HG03469 (cell line): ENCODE measurements around the gene NOS3.
A peak's percentile ranks its signal among the peaks of the same experiment; 100 is the strongest.

ENCODE experiments used
- ATAC-seq: cut with Tn5 transposase; IDR thresholded peaks from one replicate; pipeline ENCODE4 v1.9.1; 2021; ENCODE audit warnings: mild to moderate bottlenecking, moderate library complexity, moderate number of reproducible peaks; ENCODE audit not compliant: unreplicated experiment

NOS3 gene

GRCh38 chr7:151053751-151054150 is 62.9 kb downstream of the NOS3 start:
- no peak for ATAC-seq

GRCh38 chr7:151056283-151056665 is 65.5 kb downstream of the NOS3 start:
- no peak for ATAC-seq

- no peak for ATAC-seq
Observed at GRCh38 chr7:151056666-151057505, 66.1 kb downstream of the NOS3 start.

DNA sequence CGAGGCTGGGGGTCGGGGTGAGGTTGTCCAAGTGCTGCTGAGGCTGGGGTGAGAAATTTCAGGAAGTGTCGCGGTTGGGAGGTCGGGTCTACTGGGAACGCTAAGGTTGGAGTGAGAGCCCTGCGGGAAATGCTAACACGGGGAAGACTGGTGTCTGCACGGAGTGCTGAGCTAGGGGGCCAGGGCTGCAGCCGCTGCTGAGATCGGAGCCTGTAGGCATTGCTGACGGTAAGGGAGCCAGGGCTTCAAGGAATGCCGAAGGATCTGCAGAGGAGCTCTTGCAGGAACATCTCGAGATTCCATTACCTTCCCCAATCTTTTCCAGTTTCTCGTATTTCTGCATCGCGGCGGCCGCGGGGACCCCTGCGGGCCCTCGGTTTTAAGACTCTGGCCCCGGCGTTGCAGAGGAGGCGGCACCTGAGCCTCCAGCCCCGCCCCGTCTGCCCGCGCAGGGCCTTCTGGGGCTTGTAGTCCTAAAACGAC is 66.7 kb downstream of the NOS3 start, which contains the start of gene CDK5:
CDK5 (minus strand) TSS at position 392 of the 483 bp plus-strand sequence; CDS start at position 343, 49 bp downstream.
- ATAC-seq = peak; percentile 3

DNA sequence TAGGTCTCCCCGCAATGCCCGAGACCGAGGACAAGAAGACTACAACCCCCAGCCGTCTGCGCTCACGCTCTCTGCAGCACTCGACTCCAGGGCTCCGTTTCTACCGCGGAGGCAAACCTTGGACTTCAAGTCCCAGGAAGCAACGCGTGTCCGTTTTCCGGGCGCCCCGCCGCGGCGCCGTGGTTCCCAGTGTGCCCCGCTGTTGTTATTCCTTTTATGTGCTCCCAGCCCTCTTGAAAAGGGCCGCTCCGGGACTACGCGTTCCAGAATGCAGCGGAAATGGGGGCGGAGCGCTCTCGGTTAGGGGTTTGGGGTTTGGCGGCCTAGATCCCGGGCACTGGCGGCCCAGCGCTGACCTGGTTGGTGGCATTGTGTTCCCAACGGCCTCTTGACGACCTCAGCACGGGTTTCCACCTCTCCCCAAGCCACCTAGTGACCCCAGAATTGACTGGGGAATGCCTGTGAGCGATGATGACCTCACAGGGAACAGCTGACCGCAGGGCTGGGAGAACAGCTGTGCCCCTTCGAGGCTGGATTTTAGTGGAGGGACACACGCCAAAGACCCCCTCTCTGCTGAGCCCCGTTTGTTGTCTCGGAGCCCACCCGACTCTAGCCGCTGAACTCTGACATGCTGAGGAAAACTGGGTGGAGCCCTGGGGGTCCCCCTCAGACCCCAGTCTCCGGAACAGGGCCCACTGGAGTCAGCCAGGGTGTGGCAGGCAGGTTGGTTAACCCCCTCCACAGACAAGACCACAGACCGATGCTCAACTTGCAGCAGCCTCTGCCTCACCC is 67.4 kb downstream of the NOS3 start:
- peak; percentile 76 for ATAC-seq

DNA sequence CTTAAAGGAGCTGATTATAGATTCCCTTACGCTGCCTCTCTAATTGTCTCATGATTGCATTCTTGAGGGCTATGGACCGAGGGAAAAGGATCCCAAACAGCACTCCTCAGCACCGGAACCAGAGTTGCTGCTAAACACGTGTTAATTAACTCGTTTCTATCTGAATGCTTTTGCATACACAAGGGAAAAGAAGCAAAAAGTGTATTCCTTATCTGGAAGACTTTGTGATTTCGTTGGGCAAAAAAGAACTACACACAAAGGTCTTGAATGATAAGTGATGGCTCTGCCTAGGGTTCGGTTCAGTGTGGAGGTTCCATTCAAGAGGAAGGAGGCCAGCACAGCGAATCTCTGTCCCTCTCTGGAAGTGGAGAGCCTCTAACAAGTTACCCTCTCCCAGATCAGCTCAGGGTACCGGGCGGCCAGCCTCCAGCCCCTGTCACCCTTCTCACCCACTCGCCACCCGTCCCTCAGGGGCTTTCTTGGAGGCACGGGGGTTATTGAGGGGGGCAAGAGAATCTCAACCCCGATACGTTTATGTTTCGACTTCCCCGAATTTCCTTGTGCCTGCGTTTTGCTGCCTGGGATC is 68.1 kb downstream of the NOS3 start:
- no peak for ATAC-seq

DNA sequence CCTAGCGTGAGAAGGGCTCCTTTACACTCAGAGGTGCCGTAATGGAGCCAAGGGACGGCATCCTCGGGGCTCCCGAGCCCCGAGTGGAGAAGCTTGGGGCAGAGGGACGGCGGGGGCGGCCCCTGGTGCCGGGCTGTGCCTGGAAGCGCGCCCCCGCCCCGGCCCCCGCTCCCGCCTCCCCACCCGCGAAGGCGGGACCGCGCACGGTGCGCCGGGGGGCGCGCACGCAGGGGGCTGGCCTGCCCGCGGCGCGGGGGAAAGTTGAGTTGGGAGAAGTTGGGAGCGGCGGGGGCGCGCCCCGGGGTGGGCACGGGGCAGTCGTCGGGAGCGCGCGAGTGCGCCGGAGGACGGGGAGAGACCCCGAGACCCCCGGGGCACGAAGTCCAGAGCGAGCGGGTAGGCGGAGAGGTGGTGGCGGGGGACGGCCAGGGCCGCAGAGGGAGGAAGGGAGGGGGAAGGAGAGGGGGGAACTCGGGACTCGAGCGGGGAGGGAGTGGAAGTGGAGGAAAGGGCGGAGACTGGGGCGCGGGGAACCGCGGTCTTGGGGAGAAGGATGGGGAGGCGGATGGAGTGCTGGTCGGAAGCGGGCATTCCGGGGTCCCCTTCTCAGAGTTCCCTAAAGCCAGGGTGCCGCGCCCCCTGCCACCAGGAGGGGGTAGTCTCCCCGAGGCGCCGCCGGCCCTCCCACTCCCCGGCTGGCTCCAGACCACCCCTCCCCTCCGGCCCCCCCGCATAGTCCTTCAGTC is 68.7 kb downstream of the NOS3 start, which contains the start of gene SLC4A2:
SLC4A2 (plus strand) TSS at position 223 of the 746 bp plus-strand sequence. CDS start 2,399 bp downstream, outside the sequence.
- ATAC-seq = no peak

DNA sequence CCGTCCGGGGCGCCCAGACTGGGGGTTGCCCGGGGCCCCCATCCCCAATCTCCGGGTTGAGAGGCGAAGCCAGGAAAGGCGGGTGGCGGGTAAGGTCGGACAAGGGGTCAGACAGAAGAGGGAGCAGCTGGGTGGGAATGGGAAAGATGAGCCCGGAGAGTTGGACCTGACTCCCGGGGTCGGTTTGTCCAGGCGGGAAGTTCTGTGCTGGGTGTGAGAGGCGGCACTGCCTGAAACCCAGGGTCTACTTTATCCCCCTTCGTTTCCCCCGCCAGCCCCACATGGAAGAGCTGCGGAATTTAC is 69.2 kb downstream of the NOS3 start:
- ATAC-seq = no peak

DNA sequence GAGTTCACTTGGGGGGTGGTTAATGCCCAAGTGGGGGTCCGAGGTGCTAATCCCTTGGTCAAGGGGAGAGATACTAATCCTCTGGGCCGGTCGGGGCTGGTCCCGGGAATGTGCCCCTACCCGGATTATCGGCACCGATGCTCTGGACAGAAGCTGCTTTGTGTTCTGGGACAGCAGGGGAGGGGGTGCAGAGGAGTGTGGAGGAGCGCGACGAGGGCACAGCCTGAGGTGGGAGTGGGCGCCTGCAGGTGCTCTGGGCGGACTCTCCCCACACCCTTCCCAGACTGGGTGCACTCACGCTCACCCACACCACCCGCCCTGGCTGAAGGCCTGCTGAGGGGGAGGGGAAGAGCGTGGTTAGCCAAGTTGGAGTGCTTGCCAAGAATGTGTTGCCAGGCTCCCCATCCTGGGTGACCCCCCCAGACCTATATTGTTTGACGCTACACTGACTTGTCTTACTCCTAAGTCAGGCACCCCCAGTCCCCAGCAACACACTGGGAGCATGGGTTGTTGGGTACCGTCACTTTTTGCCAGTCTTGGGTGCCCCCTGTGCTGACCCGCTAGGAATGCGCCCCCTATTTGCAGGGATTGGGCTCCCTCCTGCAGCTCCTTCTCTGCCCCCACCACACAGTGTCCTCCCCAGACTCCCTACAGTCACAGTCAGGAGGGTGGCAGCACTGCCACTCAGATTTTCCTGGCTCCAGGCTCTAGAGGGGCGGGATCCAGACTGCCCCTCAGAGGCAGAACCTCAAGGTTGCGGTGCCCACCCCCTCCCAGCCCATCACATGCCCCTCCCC is 69.8 kb downstream of the NOS3 start:
- ATAC-seq = no peak

- no peak for ATAC-seq
Observed at GRCh38 chr7:151061213-151062110, 70.6 kb downstream of the NOS3 start.

- no peak for ATAC-seq
Observed at GRCh38 chr7:151062111-151062398, 71.2 kb downstream of the NOS3 start.

- no peak for ATAC-seq
Observed at GRCh38 chr7:151062399-151063211, 71.8 kb downstream of the NOS3 start.

DNA sequence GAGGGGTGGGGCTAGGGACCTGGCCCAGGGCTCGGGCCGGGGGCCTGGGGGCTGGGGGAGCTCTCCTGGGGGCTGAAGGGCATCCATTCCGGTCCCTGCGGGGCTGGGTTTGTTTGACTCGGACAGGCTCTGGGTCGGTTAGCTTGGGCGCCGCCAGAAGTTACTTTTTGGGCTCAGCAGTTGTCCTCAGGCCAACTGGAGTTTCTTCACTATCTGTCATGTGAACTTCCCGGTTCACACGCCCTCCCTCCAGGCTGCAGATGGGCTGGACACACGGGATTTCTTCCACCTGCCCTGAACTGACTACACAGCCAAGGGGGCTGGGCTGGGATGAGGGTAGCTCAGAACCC is 72.4 kb downstream of the NOS3 start:
- no peak for ATAC-seq
